GM10266 (cell line): ENCODE results near the gene MEI1.
"Not testable (repeated sequence)": the region's sequence is repeated elsewhere in the genome, so short reads cannot be mapped to it uniquely, and the experiment has no call there.

Experiments used
- DNase-seq: peaks from one replicate; pipeline ENCODE4 v3.0.0; 2012; ENCODE audit errors: extremely low spot score
- TF ChIP-seq, protein P1 (sequence below): IDR thresholded peaks from 2 replicates; pipeline ENCODE4 v1.5.1; 2012; ENCODE audit warnings: mild to moderate bottlenecking, low read depth; ENCODE audit not compliant: control insufficient read depth, insufficient read depth; ENCODE audit errors: missing control alignments

Gene MEI1

DNA sequence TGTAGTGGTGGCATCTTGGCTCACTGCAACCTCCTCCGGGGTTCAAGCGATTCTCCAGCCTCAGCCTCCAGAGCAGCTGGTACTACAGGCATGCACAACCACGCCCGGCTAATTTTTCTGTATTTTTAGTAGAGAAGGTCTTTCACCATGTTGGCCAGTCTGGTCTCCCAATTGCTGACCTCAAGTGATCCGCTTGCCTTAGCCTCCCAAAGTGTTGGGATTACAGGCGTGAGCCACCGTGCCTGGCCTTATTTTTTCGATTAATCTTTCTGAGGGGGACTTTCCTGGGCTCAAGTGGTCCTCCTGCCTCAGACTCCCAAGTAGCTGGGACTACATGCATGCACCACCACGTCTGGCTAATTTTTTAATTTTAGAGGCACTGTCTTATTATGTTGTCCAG, 16.3 kb upstream of the MEI1 start:
- DNase-seq, result no peak
- TF ChIP-seq, protein P1, sequence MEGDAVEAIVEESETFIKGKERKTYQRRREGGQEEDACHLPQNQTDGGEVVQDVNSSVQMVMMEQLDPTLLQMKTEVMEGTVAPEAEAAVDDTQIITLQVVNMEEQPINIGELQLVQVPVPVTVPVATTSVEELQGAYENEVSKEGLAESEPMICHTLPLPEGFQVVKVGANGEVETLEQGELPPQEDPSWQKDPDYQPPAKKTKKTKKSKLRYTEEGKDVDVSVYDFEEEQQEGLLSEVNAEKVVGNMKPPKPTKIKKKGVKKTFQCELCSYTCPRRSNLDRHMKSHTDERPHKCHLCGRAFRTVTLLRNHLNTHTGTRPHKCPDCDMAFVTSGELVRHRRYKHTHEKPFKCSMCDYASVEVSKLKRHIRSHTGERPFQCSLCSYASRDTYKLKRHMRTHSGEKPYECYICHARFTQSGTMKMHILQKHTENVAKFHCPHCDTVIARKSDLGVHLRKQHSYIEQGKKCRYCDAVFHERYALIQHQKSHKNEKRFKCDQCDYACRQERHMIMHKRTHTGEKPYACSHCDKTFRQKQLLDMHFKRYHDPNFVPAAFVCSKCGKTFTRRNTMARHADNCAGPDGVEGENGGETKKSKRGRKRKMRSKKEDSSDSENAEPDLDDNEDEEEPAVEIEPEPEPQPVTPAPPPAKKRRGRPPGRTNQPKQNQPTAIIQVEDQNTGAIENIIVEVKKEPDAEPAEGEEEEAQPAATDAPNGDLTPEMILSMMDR, result no peak

DNA sequence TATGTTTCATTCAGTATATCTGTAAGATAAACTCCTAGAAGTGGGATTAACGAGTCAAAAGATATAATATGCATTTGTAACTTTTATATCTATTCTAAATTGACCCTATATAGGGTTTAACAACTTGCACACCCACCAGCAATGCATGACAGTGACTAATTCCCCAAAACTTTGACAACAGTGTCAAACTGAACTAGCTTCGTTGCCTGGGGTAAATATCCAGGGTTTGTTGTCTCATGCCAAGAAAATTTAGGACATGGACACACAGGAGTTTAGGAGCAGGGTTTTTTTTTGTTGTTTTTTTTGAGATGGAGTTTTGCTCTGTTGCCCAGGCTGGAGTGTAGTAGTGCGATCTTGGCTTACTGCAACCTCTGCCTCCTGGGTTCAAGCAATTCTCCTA, 15.7 kb upstream of the MEI1 start:
- no peak for DNase-seq
- TF ChIP-seq, protein P1, result no peak

DNA sequence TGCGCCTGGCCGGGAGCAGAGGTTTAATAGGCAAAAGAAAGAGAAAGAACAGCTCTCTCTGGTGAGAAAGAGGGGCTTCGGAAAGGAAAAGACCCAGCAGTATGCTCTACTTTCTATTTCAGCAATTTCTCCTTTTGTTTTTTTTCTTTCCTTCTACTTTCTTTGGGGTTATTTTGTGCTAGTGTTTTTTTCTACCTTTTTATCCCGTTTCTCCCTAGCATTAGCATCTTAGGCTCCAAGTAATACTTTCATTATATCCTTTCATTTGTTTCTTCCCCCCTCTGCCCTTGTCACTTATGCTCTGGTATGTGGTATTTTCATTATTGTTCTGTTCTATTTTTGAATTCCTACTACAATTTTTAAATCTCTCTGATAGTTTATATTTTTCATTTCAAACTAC, 15.1 kb upstream of the MEI1 start:
- TF ChIP-seq, protein P1, result no peak
- no peak for DNase-seq

DNA sequence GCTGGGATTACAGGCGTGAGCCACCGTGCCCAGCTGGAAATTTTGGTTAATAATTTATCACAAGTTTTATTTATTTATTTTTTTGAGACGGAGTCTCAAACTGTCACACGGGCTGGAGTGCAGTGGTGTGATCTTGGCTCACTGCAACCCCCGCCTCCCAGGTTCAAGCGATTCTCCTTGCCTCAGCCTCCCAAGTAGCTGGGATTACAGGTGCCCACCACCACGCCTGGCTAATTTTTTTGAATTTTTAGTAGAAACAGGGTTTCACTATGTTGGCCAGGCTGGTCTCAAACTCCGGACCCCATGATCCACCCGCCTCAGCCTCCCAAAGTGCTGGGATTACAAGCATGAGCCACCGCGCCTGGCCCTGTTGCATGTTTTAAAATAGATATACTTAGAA, 12.4 kb upstream of the MEI1 start:
- DNase-seq, result not testable (repeated sequence)

DNA sequence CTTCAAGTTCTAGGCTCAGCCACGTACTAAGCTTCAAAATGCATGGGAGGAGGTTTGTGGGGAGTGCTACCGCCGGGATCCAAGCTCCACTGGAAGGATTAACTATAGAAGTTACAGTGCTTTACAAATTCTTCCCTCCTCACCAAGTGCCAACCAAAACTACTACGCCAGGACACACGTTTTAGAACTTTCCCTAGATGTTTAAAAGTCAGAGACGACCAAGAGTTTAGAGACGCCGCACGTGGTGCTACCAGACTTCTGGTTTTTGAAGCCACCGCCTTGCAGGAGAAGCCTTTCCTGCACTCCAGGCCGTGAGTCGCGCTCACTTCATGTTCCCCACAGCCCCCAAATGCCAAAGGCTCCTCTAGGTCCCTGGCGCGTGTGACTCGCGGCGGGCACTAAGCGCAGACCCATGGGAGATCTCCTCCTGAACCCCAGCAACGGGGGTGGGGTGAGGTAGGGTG, 11.4 kb upstream of the MEI1 start:
- no peak for DNase-seq
- TF ChIP-seq, protein P1, result no peak

DNA sequence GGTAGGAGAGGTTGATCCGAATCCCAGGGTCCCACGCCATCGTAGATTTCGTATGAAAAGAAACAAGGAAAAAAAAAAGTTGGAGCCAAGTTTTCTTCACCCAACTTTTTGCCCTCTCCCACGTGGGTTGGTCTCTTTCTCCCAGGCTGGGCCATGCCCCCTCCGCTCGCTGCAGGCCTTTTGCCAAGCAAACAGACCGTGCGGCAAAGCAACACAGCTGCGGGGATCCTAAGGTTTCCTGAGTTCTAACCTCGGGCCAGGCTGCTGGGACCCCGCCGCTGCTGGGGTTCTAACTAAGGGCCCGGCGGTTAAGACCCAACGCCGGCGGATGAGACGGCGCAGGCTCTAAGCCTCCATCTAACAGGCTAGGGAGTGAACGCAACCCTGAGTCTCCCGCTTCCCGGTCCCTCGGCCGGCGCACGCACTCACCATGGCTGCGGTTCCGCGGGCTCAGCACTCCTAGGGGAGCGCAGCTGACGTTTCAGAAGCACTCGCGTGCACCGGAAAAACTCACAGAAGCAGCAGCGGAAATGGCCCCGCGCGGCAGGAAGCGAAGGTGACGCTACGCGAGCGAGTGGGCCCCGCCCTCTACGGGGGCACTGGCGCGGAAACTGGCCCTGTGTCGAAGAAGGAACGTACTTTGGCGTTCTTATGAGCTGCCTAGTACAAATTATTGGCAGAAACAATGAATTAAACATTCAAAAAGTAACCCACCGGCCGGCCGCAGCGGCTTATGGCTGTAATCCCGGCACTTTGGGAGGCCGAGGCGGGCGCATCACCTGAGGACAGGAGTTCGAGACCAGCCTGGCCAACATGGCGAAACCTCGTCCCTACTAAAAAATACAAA, 10.7 kb upstream of the MEI1 start, which contains the start of gene SNU13:
TSS of gene SNU13 (minus strand) at position 503 of the 847 bp plus-strand sequence. CDS start at position 432, 71 bp downstream.
- TF ChIP-seq, protein P1, result no peak
- peak; percentile 90 for DNase-seq

DNA sequence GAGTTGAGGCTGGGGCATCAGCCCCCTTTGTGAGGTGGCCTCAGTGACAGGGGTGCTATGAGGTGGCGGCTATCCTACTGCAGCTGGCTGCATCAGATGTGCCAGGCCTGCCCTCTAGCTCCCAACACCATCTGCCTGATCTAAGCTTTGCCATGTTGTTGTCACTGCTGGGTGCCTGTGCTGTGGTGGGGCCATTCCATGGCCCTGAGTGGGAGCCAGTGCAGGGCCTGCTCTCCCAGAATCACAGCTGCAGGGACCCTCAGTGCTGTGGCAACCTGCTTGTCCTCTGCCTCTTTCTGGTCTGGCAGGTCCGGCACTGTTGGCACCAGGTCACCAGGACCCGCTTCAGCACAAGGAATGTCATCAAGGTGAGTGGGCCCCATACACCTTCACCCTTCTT, 8.8 kb upstream of the MEI1 start:
- TF ChIP-seq, protein P1, result no peak
- no peak for DNase-seq

DNA sequence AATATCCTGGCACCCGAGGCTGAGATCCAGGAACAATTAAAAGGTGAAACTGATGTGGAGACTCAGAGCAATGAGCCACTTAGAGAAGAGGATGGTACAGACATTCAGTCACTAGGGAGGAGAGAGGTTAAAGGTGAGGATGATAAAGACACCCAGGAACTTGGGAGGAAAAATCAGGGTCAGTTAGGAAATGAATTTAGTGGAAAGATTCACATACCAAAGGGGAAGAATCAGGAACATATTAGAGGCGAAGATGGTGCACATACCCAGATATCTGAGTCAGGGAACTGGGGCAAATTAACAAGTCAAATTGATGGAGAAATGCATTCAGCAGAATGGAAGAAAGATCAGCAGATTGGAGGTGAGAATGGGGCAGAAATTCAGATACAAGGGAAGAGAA, 4.1 kb upstream of the MEI1 start:
- TF ChIP-seq, protein P1, result no peak
- no peak for DNase-seq
